Liver (tissue), 2 donors: Measurements from ENCODE around the gene ZNF43.

Experiments used
- FOXA2 ChIP-seq: IDR thresholded peaks from 2 replicates; pipeline ENCODE4 v1.6.1; 2016; ENCODE audit warnings: antibody characterized with exemption
- TF ChIP-seq, protein P1 (sequence below): fragments of 150-350 bp; IDR thresholded peaks from 2 replicates; pipeline ENCODE4 v1.5.1; 2017; ENCODE audit warnings: improper control_type of control experiment, low read depth, low read length; ENCODE audit not compliant: missing input control
- donor health status: healthy.

DNA sequence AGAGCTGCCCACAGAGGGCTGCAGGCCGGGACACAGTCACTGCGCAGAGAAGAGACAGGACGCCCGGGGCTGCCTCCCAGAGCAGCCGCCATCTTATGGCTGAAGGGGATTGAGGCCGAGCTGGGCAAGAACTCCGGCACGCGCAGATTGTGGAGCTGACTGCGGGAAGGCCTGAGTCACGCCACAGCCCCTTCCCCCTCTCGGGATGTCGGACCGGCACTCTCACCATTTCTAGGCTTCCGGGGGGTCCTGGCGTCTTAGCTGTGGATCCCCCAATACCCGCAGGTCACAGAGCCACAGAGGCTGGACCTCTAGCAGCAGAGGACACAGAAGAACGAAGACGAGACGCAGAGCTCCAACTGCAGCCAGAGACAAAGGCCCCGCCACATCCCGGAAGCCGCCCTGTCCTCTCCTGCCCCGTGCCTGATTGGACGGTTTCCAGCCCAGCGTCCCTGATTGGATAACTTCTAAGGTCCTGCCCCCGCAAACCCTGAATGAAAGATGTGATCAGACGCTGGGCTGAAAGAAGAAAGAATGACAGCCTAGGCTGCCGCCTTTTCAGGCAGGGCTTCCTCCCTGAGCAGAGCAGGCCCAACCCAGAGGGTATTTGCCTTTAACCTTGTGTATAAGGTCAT, at the start of gene ZNF43:
- TF ChIP-seq, protein P1, sequence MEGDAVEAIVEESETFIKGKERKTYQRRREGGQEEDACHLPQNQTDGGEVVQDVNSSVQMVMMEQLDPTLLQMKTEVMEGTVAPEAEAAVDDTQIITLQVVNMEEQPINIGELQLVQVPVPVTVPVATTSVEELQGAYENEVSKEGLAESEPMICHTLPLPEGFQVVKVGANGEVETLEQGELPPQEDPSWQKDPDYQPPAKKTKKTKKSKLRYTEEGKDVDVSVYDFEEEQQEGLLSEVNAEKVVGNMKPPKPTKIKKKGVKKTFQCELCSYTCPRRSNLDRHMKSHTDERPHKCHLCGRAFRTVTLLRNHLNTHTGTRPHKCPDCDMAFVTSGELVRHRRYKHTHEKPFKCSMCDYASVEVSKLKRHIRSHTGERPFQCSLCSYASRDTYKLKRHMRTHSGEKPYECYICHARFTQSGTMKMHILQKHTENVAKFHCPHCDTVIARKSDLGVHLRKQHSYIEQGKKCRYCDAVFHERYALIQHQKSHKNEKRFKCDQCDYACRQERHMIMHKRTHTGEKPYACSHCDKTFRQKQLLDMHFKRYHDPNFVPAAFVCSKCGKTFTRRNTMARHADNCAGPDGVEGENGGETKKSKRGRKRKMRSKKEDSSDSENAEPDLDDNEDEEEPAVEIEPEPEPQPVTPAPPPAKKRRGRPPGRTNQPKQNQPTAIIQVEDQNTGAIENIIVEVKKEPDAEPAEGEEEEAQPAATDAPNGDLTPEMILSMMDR, result no peak
- TF ChIP-seq FOXA2, result no peak
